Measurements from ENCODE around the gene CNTNAP5. TPM values are rescaled to one million over a fixed set of nuclear protein-coding genes. Genes with fewer than 3 reads are reported as not detected.

CNTNAP5 gene
- total and polyA plus RNA-seq, 2 of the 8 experiments (the other 6 are each of a cell fraction or from before 2014, with no cell fraction given) = 0.11 to 0.76 TPM

DNA sequence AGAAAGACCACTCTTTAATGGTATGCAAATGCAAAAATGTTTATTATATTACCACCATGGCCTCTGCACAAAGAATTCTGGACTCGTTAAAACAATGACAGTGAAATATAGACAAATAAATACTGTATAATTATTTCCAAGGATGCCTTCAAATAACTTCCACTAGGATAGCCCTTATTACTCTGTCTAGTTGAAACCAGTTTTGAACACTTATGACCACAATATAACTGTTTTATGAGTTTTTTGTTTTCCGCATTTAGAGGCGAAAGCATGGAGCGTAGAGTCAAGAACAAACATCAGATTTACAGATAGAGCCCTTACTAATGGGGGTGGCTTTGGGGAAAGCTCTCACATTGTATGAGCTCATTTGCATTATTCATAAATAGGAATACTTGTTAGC, 559.5 kb downstream of the CNTNAP5 start:
- Histone ChIP-seq H3K9me3 (ENCODE audit: insufficient read depth in 2 of 2, low read depth in 1 of 2, low read length in 1 of 2) (no peaks in the 10 kb centered on the region), H3K27ac (ENCODE audit: low read depth, low read length) (no peak overlapping the region), H2BK5ac (ENCODE audit: low read depth, low read length) (no peak overlapping the region), H2AK5ac (ENCODE audit: low read depth, low read length) (no peak overlapping the region), H3K56ac (replicated peaks; ENCODE audit: insufficient read length, low read depth, low read length) (no peak overlapping the region), H4K91ac (replicated peaks; ENCODE audit: insufficient read length, low read length) (no peak overlapping the region), H3K27me3 (replicated peaks in 1 of 4; ENCODE audit: control insufficient read depth in 3 of 4, extremely low read depth in 1 of 4, insufficient read depth in 3 of 4, low read length in 3 of 4) (no peaks in the 10 kb centered on the region), H3K9ac (replicated peaks in 1 of 4; ENCODE audit: extremely low read depth in 1 of 4, low read depth in 3 of 4, low read length in 3 of 4) (no peak overlapping the region), H3K18ac (ENCODE audit: extremely low read depth, low read length) (no peak overlapping the region), H2BK15ac (ENCODE audit: low read length) (no peak overlapping the region), H2AFZ (ENCODE audit: low read length) (no peak overlapping the region), H3K14ac (ENCODE audit: insufficient read length) (no peak overlapping the region), H2BK20ac (ENCODE audit: low read length) (no peak overlapping the region), H4K20me1 (replicated peaks in 1 of 2; ENCODE audit: control insufficient read depth in 1 of 2, insufficient read depth in 2 of 2, low read length in 2 of 2) (no peaks in the 10 kb centered on the region), H3K36me3 (ENCODE audit: control insufficient read depth in 2 of 4, insufficient read depth in 4 of 4, low read length in 3 of 4) (no peaks in the 10 kb centered on the region), H3K79me2 (ENCODE audit: control insufficient read depth in 1 of 2, insufficient read depth in 2 of 2, low read length in 2 of 2) (no peaks in the 10 kb centered on the region), H3K4me1 (replicated peaks in 1 of 4; ENCODE audit: control insufficient read depth in 3 of 4, insufficient read depth in 4 of 4, low read length in 3 of 4) (peaks cover 0 to 4% (median 1%) of the 10 kb centered on the region in 4 experiments; a peak in 2 of 7 replicates), H3K79me1 (ENCODE audit: low read depth, low read length) (no peaks in the 10 kb centered on the region), H3K23me2 (ENCODE audit: low read depth, low read length) (no peaks in the 10 kb centered on the region), H3K4me3 (ENCODE audit: extremely low read depth in 1 of 4, insufficient read depth in 2 of 4, low read depth in 3 of 4, low read length in 4 of 4) (no peak overlapping the region), H3K23ac (ENCODE audit: insufficient read length) (no peak overlapping the region), H2BK120ac (replicated peaks; ENCODE audit: low read depth, low read length) (no peak overlapping the region), H2BK12ac (ENCODE audit: low read depth, low read length) (no peak overlapping the region), H4K8ac (ENCODE audit: extremely low read depth, insufficient read depth, low read length) (no peak overlapping the region), H3K4ac (replicated peaks; ENCODE audit: insufficient read length, low read depth, low read length) (no peak overlapping the region), H4K5ac (ENCODE audit: insufficient read length, low read depth, low read length) (no peak overlapping the region), H3K4me2 (ENCODE audit: insufficient read depth in 1 of 2, low read depth in 2 of 2, low read length in 2 of 2) (no peak overlapping the region)
- 92% methylated on average over 4 of the region's 4 CpGs; no CpG with 5 or more reads in 1 of the 2 experiments for whole genome bisulfite sequencing, 2 experiments (ENCODE audit: extremely low coverage in 1 of 2, insufficient coverage in 1 of 2, insufficient read length in 1 of 2, insufficient replicate concordance in 2 of 2, low coverage in 1 of 2, low lambda C conversion rate in 2 of 2, missing lambda C conversion rate in 1 of 2)
- POLR2A ChIA-PET (ENCODE audit: partially characterized antibody) = no interaction called here
- FAIRE-seq (no peak), DNase-seq (ENCODE audit: low read depth in 1 of 2, low spot score in 2 of 2) (no peak)
- CTCF ChIA-PET (ENCODE audit: partially characterized antibody) = interaction anchor here (1.0 kb wide), 1 partner anchor 108 kb away, joined by 3 read pairs; no protein-coding TSS in a partner anchor
- TF ChIP-seq CREB1 (IDR thresholded peaks at IDR 0.05) (no peak), POLR2AphosphoS5 (IDR thresholded peaks at IDR 0.05; ENCODE audit: low read depth, low read length) (no peak), SP1 (IDR thresholded peaks at IDR 0.05; ENCODE audit: low read depth, low read length) (no peak), HDAC2 (IDR thresholded peaks at IDR 0.05; ENCODE audit: borderline replicate concordance in 1 of 2, low read depth in 2 of 2, low read length in 2 of 2) (no peak), RXRA (IDR thresholded peaks at IDR 0.05; ENCODE audit: insufficient read depth, low read depth, low read length) (no peak), ZNF274 (IDR thresholded peaks at IDR 0.05; ENCODE audit: borderline replicate concordance, extremely low read depth, low read length) (no peak), EP300 (IDR thresholded peaks at IDR 0.05; ENCODE audit: borderline replicate concordance in 1 of 2, low read depth in 2 of 2, low read length in 2 of 2) (no peak), FOSL1 (IDR thresholded peaks at IDR 0.05; ENCODE audit: insufficient read depth, low read depth, low read length) (no peak), CTBP2 (IDR thresholded peaks at IDR 0.05; ENCODE audit: borderline replicate concordance, insufficient read depth, insufficient read length, low read length) (no peak), TEAD4 (IDR thresholded peaks at IDR 0.05; ENCODE audit: low read depth, low read length) (no peak), POU5F1 (IDR thresholded peaks at IDR 0.05; ENCODE audit: low read depth, low read length) (no peak), BACH1 (IDR thresholded peaks at IDR 0.05; ENCODE audit: low read length) (no peak)
- TF ChIP-seq, protein P1, sequence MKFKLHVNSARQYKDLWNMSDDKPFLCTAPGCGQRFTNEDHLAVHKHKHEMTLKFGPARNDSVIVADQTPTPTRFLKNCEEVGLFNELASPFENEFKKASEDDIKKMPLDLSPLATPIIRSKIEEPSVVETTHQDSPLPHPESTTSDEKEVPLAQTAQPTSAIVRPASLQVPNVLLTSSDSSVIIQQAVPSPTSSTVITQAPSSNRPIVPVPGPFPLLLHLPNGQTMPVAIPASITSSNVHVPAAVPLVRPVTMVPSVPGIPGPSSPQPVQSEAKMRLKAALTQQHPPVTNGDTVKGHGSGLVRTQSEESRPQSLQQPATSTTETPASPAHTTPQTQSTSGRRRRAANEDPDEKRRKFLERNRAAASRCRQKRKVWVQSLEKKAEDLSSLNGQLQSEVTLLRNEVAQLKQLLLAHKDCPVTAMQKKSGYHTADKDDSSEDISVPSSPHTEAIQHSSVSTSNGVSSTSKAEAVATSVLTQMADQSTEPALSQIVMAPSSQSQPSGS (IDR thresholded peaks at IDR 0.05; ENCODE audit: low read length) = no peak

All from H1 (cell line).